GM12878 (cell line): ENCODE measurements around the gene MED19. TPM values are rescaled to one million over a fixed set of nuclear protein-coding genes. Genes with fewer than 3 reads are reported as not detected.
A peak's percentile ranks its signal among the peaks of the same experiment; 100 is the strongest.

Source experiments
- ATAC-seq: fragments of 200-7000 bp; cut with Tn5 transposase; 3 replicates; pipeline ENCODE4 v1.9.1; 2020; ENCODE audit warnings: mild to moderate bottlenecking, moderate library complexity
- BruUV-seq: library from RNA; stranded (reverse); fragments of 400-500 nt; replicated peaks from 2 replicates; lab custom pipeline; 2021; lab: Mats Ljungman, UMichigan
- CTCF ChIA-PET: fragments of 300-600 bp; sonication (Branson Sonifier 250); formaldehyde crosslinking; extraction: SDS; loops from one replicate; lab custom pipeline; 2021; ENCODE audit warnings: inconsistent platforms; lab: Yijun Ruan, JAX
- POLR2A ChIA-PET: fragments of 350-600 bp; formaldehyde crosslinking; extraction: SDS; loops from one replicate; lab custom pipeline; 2021; ENCODE audit warnings: inconsistent platforms; lab: Charles Lee
- RAD21 ChIA-PET: fragments of 300-600 bp; sonication (Branson Sonifier 250); formaldehyde crosslinking; loops from one replicate; lab custom pipeline; 2023; ENCODE audit warnings: antibody characterized with exemption; ENCODE audit not compliant: unreplicated experiment; lab: Charles Lee
- SMC1A ChIA-PET: fragments of 300-600 bp; sonication (Branson Sonifier 250); formaldehyde crosslinking; loops from one replicate; lab custom pipeline; 2023; ENCODE audit not compliant: unreplicated experiment, uncharacterized antibody; lab: Charles Lee
- DNase-seq: peaks from one replicate; pipeline ENCODE4 v3.0.0-alpha.2; 2011; ENCODE audit warnings: low read depth, low spot score
- FAIRE-seq: peaks from 3 replicates; lab custom pipeline; 2011; peaks lifted over from hg19 to GRCh38; lab: Jason Lieb, UNC
- H2AFZ ChIP-seq: 2 replicates; pipeline ENCODE4 v1.6.0; 2011; ENCODE audit warnings: low read depth, low read length, control low read depth; ENCODE audit not compliant: control insufficient read depth
- H3K27ac ChIP-seq: 2 replicates; pipeline ENCODE4 v1.5.1; 2011; ENCODE audit warnings: control low read depth; ENCODE audit not compliant: control insufficient read depth, insufficient read depth
- H3K27me3 ChIP-seq, 2 experiments: replicated peaks in 1 of 2; 2 replicates each; pipeline versions ENCODE4 v1.6.0 to v1.6.1; 2011; ENCODE audit warnings: low read length in 1 of 2; ENCODE audit not compliant: control insufficient read depth in 2 of 2, insufficient read depth in 2 of 2
- H3K36me3 ChIP-seq, 2 experiments: 2 replicates each; pipeline ENCODE4 v1.5.1; 2011; ENCODE audit warnings: low read length in 1 of 2; ENCODE audit not compliant: control insufficient read depth in 2 of 2, insufficient read depth in 2 of 2
- H3K4me1 ChIP-seq: 2 replicates; pipeline ENCODE4 v1.6.1; 2011; ENCODE audit warnings: mild to moderate bottlenecking, low read length, moderate library complexity, mixed read lengths; ENCODE audit not compliant: control insufficient read depth, insufficient read depth
- H3K4me2 ChIP-seq: 2 replicates; pipeline ENCODE4 v1.6.0; 2011; ENCODE audit warnings: control low read depth; ENCODE audit not compliant: control insufficient read depth, insufficient read depth
- H3K4me3 ChIP-seq: fragments of 200-600 bp; sonication (generic); 2 replicates; pipeline ENCODE4 v1.5.1; 2016
- H3K79me2 ChIP-seq: 2 replicates; pipeline ENCODE4 v1.6.0; 2011; ENCODE audit warnings: low read length; ENCODE audit not compliant: control insufficient read depth, insufficient read depth
- H3K9ac ChIP-seq: 2 replicates; pipeline ENCODE4 v1.8.0; 2011; ENCODE audit warnings: low read length, control low read depth, mixed read lengths; ENCODE audit not compliant: control insufficient read depth, insufficient read depth
- H3K9me3 ChIP-seq: replicated peaks from 3 replicates; pipeline ENCODE4 v1.5.1; 2011; ENCODE audit warnings: mild to moderate bottlenecking, low read length; ENCODE audit not compliant: control insufficient read depth, insufficient read depth
- H4K20me1 ChIP-seq: 2 replicates; pipeline ENCODE4 v1.6.0; 2011; ENCODE audit not compliant: control insufficient read depth, insufficient read depth
- ASH2L ChIP-seq: fragments of 300-600, 200-600 bp; sonication (generic); IDR thresholded peaks from 2 replicates; pipeline ENCODE4 v1.6.1; 2017; ENCODE audit warnings: low read depth, mild to moderate bottlenecking, borderline replicate concordance
- ATF7 ChIP-seq: fragments of 450-650 bp; IDR thresholded peaks from 2 replicates; pipeline ENCODE4 v1.6.1; 2016; ENCODE audit warnings: low read depth, mild to moderate bottlenecking
- BCL11A ChIP-seq: IDR thresholded peaks from 2 replicates; pipeline ENCODE4 v1.6.1; 2011; ENCODE audit warnings: low read depth, low read length
- CHD1 ChIP-seq: IDR thresholded peaks from 2 replicates; pipeline ENCODE4 v1.6.1; 2012; ENCODE audit warnings: low read depth, low read length, improper control_type of control experiment
- GATAD2B ChIP-seq: fragments of 450-650 bp; conservative IDR thresholded peaks from 2 replicates; pipeline ENCODE4 v1.6.1; 2017; ENCODE audit warnings: low read depth, mild to moderate bottlenecking, moderate library complexity
- KAT2A ChIP-seq: conservative IDR thresholded peaks from 2 replicates; pipeline ENCODE4 v1.6.1; 2011; ENCODE audit warnings: low read depth, low read length; ENCODE audit not compliant: control insufficient read depth
- KLF5 ChIP-seq: fragments of 450-650 bp; IDR thresholded peaks from 2 replicates; pipeline ENCODE4 v1.6.1; 2014; ENCODE audit warnings: mild to moderate bottlenecking; ENCODE audit not compliant: partially characterized antibody
- MTA3 ChIP-seq: IDR thresholded peaks from 2 replicates; pipeline ENCODE4 v1.6.1; 2012; ENCODE audit warnings: low read length, inconsistent platforms, borderline replicate concordance
- NR2C1 ChIP-seq: fragments of 450-650 bp; IDR thresholded peaks from 2 replicates; pipeline ENCODE4 v1.6.1; 2017; ENCODE audit warnings: antibody characterized with exemption, mild to moderate bottlenecking, moderate library complexity
- PAX8 ChIP-seq: fragments of 450-650 bp; IDR thresholded peaks from 2 replicates; pipeline ENCODE4 v1.6.1; 2017; ENCODE audit warnings: mild to moderate bottlenecking, moderate library complexity
- POLR2A ChIP-seq: IDR thresholded peaks from 2 replicates; pipeline ENCODE4 v1.6.1; 2011; ENCODE audit warnings: low read depth, mild to moderate bottlenecking, low read length
- RCOR1 ChIP-seq: conservative IDR thresholded peaks from 2 replicates; pipeline ENCODE4 v1.6.1; 2012; ENCODE audit warnings: low read depth, low read length, improper control_type of control experiment
- SUZ12 ChIP-seq: fragments of 200-600 bp; sonication (generic); IDR thresholded peaks from one replicate; pipeline ENCODE4 v1.6.1; 2018; ENCODE audit warnings: antibody characterized with exemption, mild to moderate bottlenecking; ENCODE audit not compliant: unreplicated experiment
- ZBED1 ChIP-seq: IDR thresholded peaks from 2 replicates; pipeline ENCODE4 v1.6.1; 2016; ENCODE audit warnings: borderline replicate concordance
- WGBS: methylation state at CpG from one replicate; pipeline ENCODE4 v1.1.6; 2016; ENCODE audit warnings: low lambda C conversion rate; ENCODE audit not compliant: insufficient replicate concordance, insufficient coverage; ENCODE audit errors: missing lambda C conversion rate; 5-methylcytosine and 5-hydroxymethylcytosine counted together
- in situ Hi-C: fragments of 300-500 bp; cut with MboI; formaldehyde crosslinking; loops from 9 replicates; pipeline ENCODE4 v1.14.3; 2018; ENCODE audit warnings: mixed read lengths
- intact Hi-C: fragments of 100-400 bp; cut with micrococcal nuclease; formaldehyde crosslinking; loops from one replicate; pipeline ENCODE4 v1.14.2; 2022; ENCODE audit not compliant: unreplicated experiment
- polyA plus RNA-seq, 11 experiments: library from polyadenylated mRNA; depleted of rRNA in 4 of 11; unstranded in 6 of 11; stranded (reverse) in 5 of 11; fragments of >200 nt; fragmentation: Nextera tagmentation in 4 of 11; fragmentation: Illumina TruSeq in 1 of 11; extraction: Ambion mirVana in 4 of 11; extraction: Trizol in 1 of 11; gene quantifications; 1 replicate in 1 of 11; 2 replicates in 10 of 11; pipeline versions ENCODE4 v1.2.1 to v1.2.3, GENCODE V29; 2011 to 2016; ENCODE audit warnings: inconsistent platforms in 2 of 11, missing spikeins in 2 of 11, low read depth in 1 of 11
- total RNA-seq, 4 experiments: library from RNA; depleted of rRNA in 3 of 4; stranded (reverse); fragments of >200 nt in 3 of 4; fragmentation: Illumina TruSeq in 1 of 4; extraction: Trizol in 1 of 4; gene quantifications; 2 replicates each; pipeline versions ENCODE4 v1.2.1 to v1.2.3, GENCODE V29; 2013 to 2021
- TF ChIP-seq, protein P1 (sequence below): fragments of 450-650 bp; formaldehyde crosslinking; IDR thresholded peaks from 2 replicates; pipeline ENCODE4 v1.4.0; 2022; ENCODE audit warnings: mild to moderate bottlenecking, moderate library complexity

The MED19 gene
- total and polyA plus RNA-seq, 10 of the 15 experiments (the other 5 are each of a cell fraction or from before 2014, with no cell fraction given) = 4.9 to 28.2 (median 17.3) TPM

DNA sequence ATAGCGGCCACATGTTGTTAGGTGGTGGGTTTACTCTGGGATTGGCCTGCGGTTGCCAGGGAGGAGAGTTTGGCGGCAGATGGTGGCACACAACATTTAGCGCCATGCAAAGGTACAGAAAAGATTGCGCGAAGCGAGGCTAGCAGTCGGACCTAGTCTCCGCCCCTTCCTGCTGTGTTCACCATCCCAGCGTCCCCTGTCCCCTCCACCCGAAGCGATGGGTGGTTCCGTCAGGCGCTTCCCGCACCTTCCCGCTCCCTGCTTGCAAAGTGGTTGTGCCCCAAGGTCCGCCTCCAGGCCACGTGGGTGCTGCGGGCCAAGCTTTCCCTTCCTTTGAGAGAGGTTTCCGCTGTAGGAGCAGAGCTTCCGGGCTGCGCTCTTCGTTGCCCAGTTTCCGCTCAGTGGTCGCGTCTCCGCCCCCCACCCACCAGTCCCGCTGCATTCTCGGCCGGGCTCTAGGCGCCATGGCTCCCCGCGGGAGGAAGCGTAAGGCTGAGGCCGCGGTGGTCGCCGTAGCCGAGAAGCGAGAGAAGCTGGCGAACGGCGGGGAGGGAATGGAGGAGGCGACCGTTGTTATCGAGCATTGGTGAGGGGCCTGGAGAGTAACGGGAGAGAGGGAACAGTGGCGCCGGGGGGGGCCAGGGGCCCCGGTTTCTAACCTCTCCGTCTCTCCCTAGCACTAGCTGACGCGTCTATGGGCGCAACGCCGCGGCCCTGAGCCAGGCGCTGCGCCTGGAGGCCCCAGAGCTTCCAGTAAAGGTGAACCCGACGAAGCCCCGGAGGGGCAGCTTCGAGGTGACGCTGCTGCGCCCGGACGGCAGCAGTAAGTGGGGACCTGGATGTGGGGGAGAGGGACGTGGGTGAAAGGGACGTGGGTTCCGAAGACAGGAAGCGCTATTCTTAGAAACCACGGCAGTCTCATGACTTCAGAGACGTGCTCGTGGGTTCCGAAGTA, 29.4 kb upstream of the MED19 start, which contains the start of gene SELENOH:
SELENOH (plus strand) TSS at position 360 of the 955 bp plus-strand sequence; CDS start at position 465, 105 bp downstream.
- peak within 1 kb of the TSS; percentile 29 for H2AFZ ChIP-seq
- H3K27me3 ChIP-seq = no peaks in the 10 kb centered on the region
- POLR2A ChIA-PET = interaction anchor here (0.6 to 6.4 kb wide), 16 partner anchors 9 to 263 kb away, joined by 3 to 63 read pairs (median 5); partner anchors contain the start of genes CTNND1, MED19, TMX2 and ZDHHC5
- DNase-seq (peak; percentile 95), ATAC-seq (peak; percentile 95), FAIRE-seq (peak; percentile 91)
- H3K9ac ChIP-seq = peak within 1 kb of the TSS; percentile 98
- no peaks in the 10 kb centered on the region for H4K20me1 ChIP-seq
- no peaks in the 10 kb centered on the region for H3K9me3 ChIP-seq
- SMC1A ChIA-PET = interaction anchor here (0.7 to 8.3 kb wide), 12 partner anchors 10 to 100 kb away, joined by 3 to 83 read pairs (median 6); partner anchors contain the start of genes BTBD18 and CTNND1
- peak within 1 kb of the TSS; percentile 80 for H3K4me2 ChIP-seq
- no peaks in the 10 kb centered on the region for H3K4me1 ChIP-seq
- in situ Hi-C loops (no loop called here), intact Hi-C loops (loop anchor here (1.0 to 2.0 kb wide), 3 partner anchors 19 to 74 kb away; partner anchors contain the start of genes CTNND1, MED19 and TMX2)
- H3K79me2 ChIP-seq = peaks cover 21% of the 10 kb centered on the region
- peaks cover 20 to 27% of the 10 kb centered on the region in 2 experiments for H3K36me3 ChIP-seq
- WGBS = under 1% methylated on average over 75 of the region's 75 CpGs
- peak within 1 kb of the TSS; percentile 95 for H3K4me3 ChIP-seq
- RAD21 ChIA-PET = interaction anchor here (0.6 to 2.4 kb wide), 10 partner anchors 16 to 174 kb away, joined by 3 to 24 read pairs (median 4); partner anchors contain the start of genes CTNND1, MED19 and UBE2L6
- CTCF ChIA-PET = interaction anchor here (0.6 to 12.2 kb wide), 13 partner anchors 8 to 782 kb away, joined by 3 to 227 read pairs (median 3); partner anchors contain the start of gene BTBD18
- H3K27ac ChIP-seq = peak within 1 kb of the TSS; percentile 96
- no TSS peak for BruUV-seq
- TF ChIP-seq SUZ12 (no peak), POLR2A (peak; percentile 99), GATAD2B (no peak), CHD1 (peak; percentile 95), ATF7 (peak; percentile 92), KLF5 (peak; percentile 96), RCOR1 (0 out of 2 replicates have a peak, but pooled peaks have one; percentile 75), PAX8 (no peak), KAT2A (no peak), MTA3 (peak; percentile 30; the same call in 1 of the 2 replicates), ZBED1 (0 out of 2 replicates have a peak, but pooled peaks have one; percentile 79), NR2C1 (peak; percentile 82), ASH2L (no peak), BCL11A (peak; percentile 70)
- TF ChIP-seq, protein P1, sequence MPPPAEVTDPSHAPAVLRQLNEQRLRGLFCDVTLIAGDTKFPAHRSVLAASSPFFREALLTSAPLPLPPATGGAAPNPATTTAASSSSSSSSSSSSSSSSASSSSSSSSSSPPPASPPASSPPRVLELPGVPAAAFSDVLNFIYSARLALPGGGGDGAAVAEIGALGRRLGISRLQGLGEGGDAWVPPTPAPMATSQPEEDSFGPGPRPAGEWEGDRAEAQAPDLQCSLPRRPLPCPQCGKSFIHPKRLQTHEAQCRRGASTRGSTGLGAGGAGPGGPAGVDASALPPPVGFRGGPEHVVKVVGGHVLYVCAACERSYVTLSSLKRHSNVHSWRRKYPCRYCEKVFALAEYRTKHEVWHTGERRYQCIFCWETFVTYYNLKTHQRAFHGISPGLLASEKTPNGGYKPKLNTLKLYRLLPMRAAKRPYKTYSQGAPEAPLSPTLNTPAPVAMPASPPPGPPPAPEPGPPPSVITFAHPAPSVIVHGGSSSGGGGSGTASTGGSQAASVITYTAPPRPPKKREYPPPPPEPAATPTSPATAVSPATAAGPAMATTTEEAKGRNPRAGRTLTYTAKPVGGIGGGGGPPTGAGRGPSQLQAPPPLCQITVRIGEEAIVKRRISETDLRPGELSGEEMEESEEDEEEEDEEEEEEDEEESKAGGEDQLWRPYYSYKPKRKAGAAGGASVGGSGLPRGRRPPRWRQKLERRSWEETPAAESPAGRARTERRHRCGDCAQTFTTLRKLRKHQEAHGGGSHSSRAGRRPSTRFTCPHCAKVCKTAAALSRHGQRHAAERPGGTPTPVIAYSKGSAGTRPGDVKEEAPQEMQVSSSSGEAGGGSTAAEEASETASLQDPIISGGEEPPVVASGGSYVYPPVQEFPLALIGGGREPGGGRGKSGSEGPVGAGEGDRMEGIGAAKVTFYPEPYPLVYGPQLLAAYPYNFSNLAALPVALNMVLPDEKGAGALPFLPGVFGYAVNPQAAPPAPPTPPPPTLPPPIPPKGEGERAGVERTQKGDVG = no peak
